Stimulated activated CD4-positive, alpha-beta T cell treated with anti-CD3 and anti-CD28 coated beads, Interleukin-4, amount 100 ng/mL, for 48 hours (primary cell): Measurements from ENCODE around the gene GRHL3.

Source experiments
- DNase-seq, 2 donors: peaks; one replicate each; pipeline ENCODE4 v3.0.0-alpha.2; 2020; ENCODE audit warnings: low read depth in 2 of 2

GRHL3 gene

DNA sequence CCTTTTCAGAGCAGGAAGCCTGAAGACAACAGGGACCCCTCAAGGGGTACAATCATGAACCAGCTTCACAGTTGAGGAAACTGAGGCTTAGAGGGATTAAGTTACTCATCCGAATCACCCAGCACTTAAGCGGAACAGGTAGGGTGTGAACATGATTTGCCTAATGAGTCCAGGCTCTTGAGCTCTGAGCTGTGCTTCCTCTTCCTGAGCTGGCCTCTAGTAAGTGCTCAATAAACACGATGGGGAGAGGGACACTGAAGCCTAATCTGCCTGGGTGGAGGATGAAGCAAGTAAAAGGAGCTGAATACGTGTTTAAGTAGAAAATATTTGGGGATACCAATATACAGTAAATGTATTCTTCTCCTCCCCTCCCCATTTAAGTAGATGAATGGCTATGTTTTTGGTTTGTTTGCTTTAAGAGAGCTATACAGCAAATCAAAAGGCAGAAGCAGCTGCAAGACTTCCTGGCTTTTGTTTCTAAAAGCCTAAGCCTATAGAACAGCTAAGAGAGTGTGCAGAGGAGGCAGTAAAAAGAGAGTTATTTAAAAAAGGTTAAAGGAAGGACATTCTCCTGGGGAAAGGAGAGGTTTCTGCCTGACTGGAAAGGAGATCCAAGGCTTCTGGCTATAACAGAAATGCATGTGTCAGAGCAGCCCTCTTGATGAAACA is 74.0 kb downstream of the GRHL3 start:
- no peak for DNase-seq

DNA sequence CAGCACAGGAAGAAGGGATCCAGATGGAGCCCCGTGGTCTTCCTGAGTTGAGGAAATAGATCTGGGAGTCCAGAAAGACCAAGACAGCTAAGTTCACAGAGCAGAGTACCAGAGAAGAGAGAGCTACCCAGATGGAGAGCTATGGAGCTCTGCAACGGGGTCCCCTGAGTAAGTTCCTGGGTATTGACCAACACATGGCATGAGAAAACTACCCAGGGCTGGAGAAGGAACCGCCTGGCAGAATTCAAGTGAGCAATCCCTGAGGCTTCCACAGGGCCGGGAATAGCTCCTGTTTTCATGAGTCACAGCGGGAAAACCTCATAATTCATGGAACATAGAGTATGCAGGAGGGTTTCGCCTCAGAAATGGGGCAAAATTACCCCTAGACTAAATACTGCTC is 74.7 kb downstream of the GRHL3 start:
- no peak for DNase-seq

- DNase-seq, result no peak
Measured at GRCh38 chr1:24400065-24400464, 80.9 kb downstream of the GRHL3 start.

GRCh38 chr1:24403806-24404205 is 84.6 kb downstream of the GRHL3 start:
- no peak for DNase-seq
